ENCODE measurements around the gene LRRC2. TPM values are rescaled to one million over a fixed set of nuclear protein-coding genes. Genes with fewer than 3 reads are reported as not detected.

LRRC2 gene
- total and polyA plus RNA-seq, 2 of the 13 experiments (the other 11 are each of a cell fraction or from before 2014, with no cell fraction given) = 0.27 to 0.58 TPM

GRCh38 chr3:46490338-46491084 lies 75.6 kb downstream of the LRRC2 start:
- DNase-seq (ENCODE audit: low spot score) = no peak
- no peak overlapping the region for H3K4me2 ChIP-seq (ENCODE audit: low read depth, low read length)
- H3K9ac ChIP-seq (ENCODE audit: insufficient read depth, low read depth, low read length) = no peak overlapping the region
- no peak overlapping the region for H3K27ac ChIP-seq (ENCODE audit: extremely low read length, insufficient read depth, low read length)
- H3K79me2 ChIP-seq (ENCODE audit: insufficient read depth, low read length) = no peaks in the 10 kb centered on the region
- FAIRE-seq = no peak
- ChIA-PET POLR2A (interaction anchor here (2.3 kb wide), 1 partner anchor 68 kb away, joined by 8 read pairs; no protein-coding TSS in a partner anchor), CTCF (ENCODE audit: low intra/inter-chr PET ratio, low total read pairs) (interaction anchor here (1.9 kb wide), 1 partner anchor 68 kb away, joined by 4 read pairs; no protein-coding TSS in a partner anchor)
- no peak overlapping the region for H3K4me3 ChIP-seq (replicated peaks in 1 of 3; ENCODE audit: insufficient read depth in 1 of 3, low read depth in 2 of 3, low read length in 3 of 3)
- H3K36me3 ChIP-seq (replicated peaks in 1 of 2; ENCODE audit: control insufficient read depth in 1 of 2, insufficient read depth in 2 of 2, low read length in 2 of 2) = no peaks in the 10 kb centered on the region
- H3K27me3 ChIP-seq (ENCODE audit: control insufficient read depth in 1 of 2, insufficient read depth in 2 of 2, low read length in 2 of 2) = no peaks in the 10 kb centered on the region; a peak in 1 of 5 replicates
- intact Hi-C loops (cut with micrococcal nuclease; ENCODE audit: unreplicated experiment) = no loop called here
- H3K4me1 ChIP-seq (ENCODE audit: insufficient read depth, low read length) = peaks cover 5% of the 10 kb centered on the region
- no peaks in the 10 kb centered on the region for H4K20me1 ChIP-seq (ENCODE audit: insufficient read depth, low read length)
- ATAC-seq = no peak
- 19% methylated on average over 6 of the region's 6 CpGs for WGBS (ENCODE audit: low lambda C conversion rate)
- BruUV-seq (replicated peaks) = no TSS peak
- in situ Hi-C loops (cut with HindIII; ENCODE audit: extremely low pct_ligation_motif_present, low pct_unique_long_range_greater_than_20kb) = loop anchor here (5.0 kb wide), 1 partner anchor 67 kb away; no protein-coding TSS in a partner anchor
- H2AFZ ChIP-seq (ENCODE audit: low read length) = no peak overlapping the region
- H3K9me3 ChIP-seq (ENCODE audit: low read length) = no peaks in the 10 kb centered on the region
- TF ChIP-seq NFATC3 (CRISPR knock-in tag; IDR thresholded peaks at IDR 0.05) (no peak), BATF2 (CRISPR knock-in tag; IDR thresholded peaks at IDR 0.05) (no peak), ZBTB25 (CRISPR knock-in tag; IDR thresholded peaks at IDR 0.05) (no peak), PREB (CRISPR knock-in tag; IDR thresholded peaks at IDR 0.05) (no peak), GTF3A (CRISPR knock-in tag; conservative IDR thresholded peaks at IDR 0.05) (no peak), RFX3 (CRISPR knock-in tag; IDR thresholded peaks at IDR 0.05) (no peak), HOXD1 (CRISPR knock-in tag; IDR thresholded peaks at IDR 0.05) (no peak), MED13 (CRISPR knock-in tag; IDR thresholded peaks at IDR 0.05) (no peak), ZNF782 (CRISPR knock-in tag; IDR thresholded peaks at IDR 0.05; ENCODE audit: borderline replicate concordance) (no peak), ZNF136 (CRISPR knock-in tag; IDR thresholded peaks at IDR 0.05; ENCODE audit: low read depth) (no peak), SATB2 (CRISPR knock-in tag; IDR thresholded peaks at IDR 0.05) (no peak), MYPOP (CRISPR knock-in tag; IDR thresholded peaks at IDR 0.05) (no peak), ZNF329 (CRISPR knock-in tag; IDR thresholded peaks at IDR 0.05; ENCODE audit: low read depth) (no peak), ZNF253 (CRISPR knock-in tag; IDR thresholded peaks at IDR 0.05; ENCODE audit: borderline replicate concordance) (no peak), ZNF879 (CRISPR knock-in tag; IDR thresholded peaks at IDR 0.05) (no peak), ZNF496 (CRISPR knock-in tag; IDR thresholded peaks at IDR 0.05; ENCODE audit: insufficient replicate concordance) (no peak), BCLAF1 (IDR thresholded peaks at IDR 0.05) (no peak)

Measured in HepG2 (cell line).